ENCODE data around the gene CHN1. TPM values are rescaled to one million over a fixed set of nuclear protein-coding genes. Genes with fewer than 3 reads are reported as not detected.

CHN1 gene
- total and polyA plus RNA-seq, 2 donors from 2014 or later, result 6.5 to 14.1 TPM

- Histone ChIP-seq H3K27ac (ENCODE audit: low read depth in 2 of 2, low read length in 2 of 2) (no peak overlapping the region), H3K4me3 (ENCODE audit: low read length in 3 of 3) (no peak overlapping the region), H3K36me3 (ENCODE audit: control insufficient read depth in 2 of 3, insufficient read depth in 3 of 3, low read length in 3 of 3) (no peaks in the 10 kb centered on the region), H3K4me1 (ENCODE audit: control insufficient read depth in 2 of 3, insufficient read depth in 2 of 3, low read depth in 1 of 3, low read length in 3 of 3) (no peaks in the 10 kb centered on the region), H3K9ac (ENCODE audit: low read length in 3 of 3) (no peak overlapping the region), H3K27me3 (ENCODE audit: control insufficient read depth, insufficient read depth, low read length) (no peaks in the 10 kb centered on the region), H3K9me3 (ENCODE audit: control insufficient read depth in 2 of 3, insufficient read depth in 1 of 3, low read length in 3 of 3) (peaks cover 0 to 3% (median 0%) of the 10 kb centered on the region in 3 donors)
- TF ChIP-seq, protein P1, sequence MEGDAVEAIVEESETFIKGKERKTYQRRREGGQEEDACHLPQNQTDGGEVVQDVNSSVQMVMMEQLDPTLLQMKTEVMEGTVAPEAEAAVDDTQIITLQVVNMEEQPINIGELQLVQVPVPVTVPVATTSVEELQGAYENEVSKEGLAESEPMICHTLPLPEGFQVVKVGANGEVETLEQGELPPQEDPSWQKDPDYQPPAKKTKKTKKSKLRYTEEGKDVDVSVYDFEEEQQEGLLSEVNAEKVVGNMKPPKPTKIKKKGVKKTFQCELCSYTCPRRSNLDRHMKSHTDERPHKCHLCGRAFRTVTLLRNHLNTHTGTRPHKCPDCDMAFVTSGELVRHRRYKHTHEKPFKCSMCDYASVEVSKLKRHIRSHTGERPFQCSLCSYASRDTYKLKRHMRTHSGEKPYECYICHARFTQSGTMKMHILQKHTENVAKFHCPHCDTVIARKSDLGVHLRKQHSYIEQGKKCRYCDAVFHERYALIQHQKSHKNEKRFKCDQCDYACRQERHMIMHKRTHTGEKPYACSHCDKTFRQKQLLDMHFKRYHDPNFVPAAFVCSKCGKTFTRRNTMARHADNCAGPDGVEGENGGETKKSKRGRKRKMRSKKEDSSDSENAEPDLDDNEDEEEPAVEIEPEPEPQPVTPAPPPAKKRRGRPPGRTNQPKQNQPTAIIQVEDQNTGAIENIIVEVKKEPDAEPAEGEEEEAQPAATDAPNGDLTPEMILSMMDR (IDR thresholded peaks at IDR 0.05; ENCODE audit: borderline replicate concordance, extremely low read depth, insufficient read depth), result no peak
- DNase-seq (no peak), FAIRE-seq (no peak)
- intact Hi-C loops (cut with DNase I), result no loop called here
Observed at GRCh38 chr2:174836377-174836994, 168.7 kb downstream of the CHN1 start.

GRCh38 chr2:174835797-174836255 is 169.4 kb downstream of the CHN1 start:
- H3K27ac ChIP-seq (ENCODE audit: low read depth in 2 of 2, low read length in 2 of 2), result no peak overlapping the region
- TF ChIP-seq, protein P1 (IDR thresholded peaks at IDR 0.05; ENCODE audit: borderline replicate concordance, extremely low read depth, insufficient read depth), result no peak
- FAIRE-seq, result no peak

GRCh38 chr2:174833737-174834136 is 171.4 kb downstream of the CHN1 start:
- intact Hi-C loops (cut with DNase I), result no loop called here
- DNase-seq, result no peak
- no peak for FAIRE-seq
- no peak overlapping the region for H3K4me3 ChIP-seq (ENCODE audit: low read length in 3 of 3)
- no peak overlapping the region for H3K9ac ChIP-seq (ENCODE audit: low read length in 3 of 3)
- H3K36me3 ChIP-seq (ENCODE audit: control insufficient read depth in 2 of 3, insufficient read depth in 3 of 3, low read length in 3 of 3), result no peaks in the 10 kb centered on the region
- H3K27me3 ChIP-seq (ENCODE audit: control insufficient read depth, insufficient read depth, low read length), result no peaks in the 10 kb centered on the region
- TF ChIP-seq, protein P1 (IDR thresholded peaks at IDR 0.05; ENCODE audit: borderline replicate concordance, extremely low read depth, insufficient read depth), result no peak
- H3K9me3 ChIP-seq (ENCODE audit: control insufficient read depth in 2 of 3, insufficient read depth in 1 of 3, low read length in 3 of 3), result peaks cover 0 to 3% (median 0%) of the 10 kb centered on the region in 3 donors
- H3K27ac ChIP-seq (ENCODE audit: low read depth in 2 of 2, low read length in 2 of 2), result no peak overlapping the region
- H3K4me1 ChIP-seq (ENCODE audit: control insufficient read depth in 2 of 3, insufficient read depth in 2 of 3, low read depth in 1 of 3, low read length in 3 of 3), result no peaks in the 10 kb centered on the region

More at GRCh38 chr2:174835797-174836255, 169.4 kb downstream of the CHN1 start:
- H3K36me3 ChIP-seq (ENCODE audit: control insufficient read depth in 2 of 3, insufficient read depth in 3 of 3, low read length in 3 of 3), result no peaks in the 10 kb centered on the region
- no peak overlapping the region for H3K9ac ChIP-seq (ENCODE audit: low read length in 3 of 3)
- no peaks in the 10 kb centered on the region for H3K27me3 ChIP-seq (ENCODE audit: control insufficient read depth, insufficient read depth, low read length)
- DNase-seq, result no peak
- no peak overlapping the region for H3K4me3 ChIP-seq (ENCODE audit: low read length in 3 of 3)
- intact Hi-C loops (cut with DNase I), result no loop called here
- peaks cover 0 to 3% (median 0%) of the 10 kb centered on the region in 3 donors for H3K9me3 ChIP-seq (ENCODE audit: control insufficient read depth in 2 of 3, insufficient read depth in 1 of 3, low read length in 3 of 3)
- no peaks in the 10 kb centered on the region for H3K4me1 ChIP-seq (ENCODE audit: control insufficient read depth in 2 of 3, insufficient read depth in 2 of 3, low read depth in 1 of 3, low read length in 3 of 3)

All from kidney (tissue), 14 donors.